Forelimb muscle (tissue), 1 donor: ENCODE measurements around the gene SORL1-AS1.

Experiments used
- DNase-seq: peaks from one replicate; pipeline ENCODE4 v3.0.0-alpha.2; 2013; ENCODE audit warnings: low read depth

Gene SORL1-AS1

GRCh38 chr11:121476379-121477032, 23.7 kb upstream of the SORL1-AS1 start:
- DNase-seq = no peak

GRCh38 chr11:121474680-121475079, 21.9 kb upstream of the SORL1-AS1 start:
- no peak for DNase-seq

GRCh38 chr11:121473064-121473777, 20.5 kb upstream of the SORL1-AS1 start:
- no peak for DNase-seq

- DNase-seq = no peak
These were observed 19.5 kb upstream of the SORL1-AS1 start for GRCh38 chr11:121472312-121472711.

- no peak for DNase-seq
These were observed 18.4 kb upstream of the SORL1-AS1 start for GRCh38 chr11:121471167-121471566.

GRCh38 chr11:121469910-121470309, 17.1 kb upstream of the SORL1-AS1 start:
- DNase-seq = no peak

- DNase-seq = no peak
These were observed 15.2 kb upstream of the SORL1-AS1 start for GRCh38 chr11:121467965-121468364.

- DNase-seq = no peak
These were observed 14.7 kb upstream of the SORL1-AS1 start for GRCh38 chr11:121467471-121467870.

- no peak for DNase-seq
These were observed 13.5 kb upstream of the SORL1-AS1 start for GRCh38 chr11:121466063-121466794.

- DNase-seq = no peak
These were observed 12.9 kb upstream of the SORL1-AS1 start for GRCh38 chr11:121465709-121466062.

GRCh38 chr11:121464352-121464946, 11.7 kb upstream of the SORL1-AS1 start:
- no peak for DNase-seq

- DNase-seq = no peak
These were observed 11.0 kb upstream of the SORL1-AS1 start for GRCh38 chr11:121463689-121464335.

- DNase-seq = no peak
These were observed 9.1 kb upstream of the SORL1-AS1 start for GRCh38 chr11:121461843-121462242.

- DNase-seq = no peak
These were observed 8.3 kb upstream of the SORL1-AS1 start for GRCh38 chr11:121460941-121461514.

GRCh38 chr11:121459413-121460017, 6.7 kb upstream of the SORL1-AS1 start:
- no peak for DNase-seq

GRCh38 chr11:121458551-121458950, 5.8 kb upstream of the SORL1-AS1 start:
- no peak for DNase-seq

- DNase-seq = no peak
These were observed 4.2 kb upstream of the SORL1-AS1 start for GRCh38 chr11:121456816-121457431.

GRCh38 chr11:121456151-121456550, 3.4 kb upstream of the SORL1-AS1 start:
- DNase-seq = no peak

GRCh38 chr11:121455115-121455514, 2.3 kb upstream of the SORL1-AS1 start:
- no peak for DNase-seq

GRCh38 chr11:121453589-121454299, 977 bp upstream of the SORL1-AS1 start:
- DNase-seq = no peak
